G401.6 (cell line): ENCODE measurements around the gene STKLD1.
A peak's percentile ranks its signal among the peaks of the same experiment; 100 is the strongest.
"Not testable (repeated sequence)": the region's sequence is repeated elsewhere in the genome, so short reads cannot be mapped to it uniquely, and the experiment has no call there.

ENCODE experiments used
- FAIRE-seq: peaks from 2 replicates; lab custom pipeline; 2012; peaks lifted over from hg19 to GRCh38; lab: Jason Lieb, UNC

STKLD1 gene

DNA sequence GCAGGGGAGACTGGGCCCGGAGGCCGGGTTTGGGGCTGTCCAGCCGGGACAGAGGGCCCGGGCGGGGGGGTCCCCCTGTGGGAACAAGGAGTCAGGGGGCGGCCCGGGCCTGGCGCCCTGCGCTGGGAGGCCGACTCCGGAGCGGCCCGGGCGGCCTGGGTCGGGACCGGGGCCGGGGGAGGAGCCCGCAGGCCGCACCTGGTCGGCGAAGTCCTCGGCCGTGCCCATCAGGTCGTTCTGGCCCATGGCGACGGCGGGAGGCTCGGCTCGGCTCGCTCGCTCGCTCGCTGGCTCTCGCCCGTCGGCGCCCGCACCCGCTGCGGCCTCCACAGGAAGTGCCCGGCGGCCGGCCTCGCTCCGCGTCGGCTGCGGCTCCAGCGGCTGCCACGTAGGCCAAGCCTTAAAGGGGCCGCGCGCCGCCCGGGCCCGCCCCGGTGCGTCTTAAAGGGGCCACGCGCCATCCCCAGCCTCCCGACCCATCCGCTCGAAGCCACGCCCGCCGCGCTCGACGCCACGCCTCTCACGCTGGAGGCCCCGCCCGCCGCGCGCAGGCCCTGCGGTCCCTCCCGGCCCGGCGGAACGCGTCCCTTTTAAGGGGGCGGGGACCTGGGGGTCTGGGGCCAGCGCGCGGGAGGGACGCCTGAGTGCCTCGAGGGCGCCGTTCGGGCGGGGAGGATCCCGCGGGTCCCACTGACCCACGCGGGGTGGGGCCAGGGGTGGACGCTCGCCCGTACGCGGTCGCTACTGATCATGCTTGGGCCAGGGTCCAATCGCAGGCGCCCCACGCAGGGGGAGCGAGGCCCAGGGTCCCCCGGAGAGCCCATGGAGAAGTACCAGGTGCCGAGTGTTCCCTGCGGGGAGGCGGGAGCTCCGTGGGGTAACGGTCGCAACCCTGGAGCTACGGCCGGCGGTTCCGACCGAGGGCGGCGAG lies at the start of gene STKLD1, which contains the start of gene SURF4:
Gene STKLD1, plus strand, starts transcription at position 643 of the 931 bp plus-strand sequence. Its CDS starts 108 bp downstream, at position 751.
Gene SURF4, minus strand, starts transcription at position 337 of the 931 bp plus-strand sequence. Its CDS starts 91 bp downstream, at position 246.
- FAIRE-seq: no peak

DNA sequence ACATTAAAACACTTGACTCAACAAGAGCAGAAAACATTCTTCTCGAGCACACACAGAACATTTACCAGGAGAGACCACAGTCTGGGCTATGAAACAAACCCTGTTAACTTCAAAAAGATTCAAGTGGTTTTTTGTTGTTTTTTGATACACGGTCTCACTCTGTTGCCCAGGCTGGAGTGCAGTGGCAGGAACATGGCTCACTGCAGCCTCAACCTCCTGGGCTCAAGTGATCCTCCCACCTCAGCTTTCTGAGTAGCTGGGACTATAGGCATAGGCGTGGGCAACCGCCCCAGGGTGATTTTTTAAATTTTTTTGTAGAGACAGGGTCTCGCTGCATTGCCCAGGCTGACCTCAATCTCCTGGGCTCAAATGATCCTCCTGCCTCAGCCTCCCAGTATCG lies 49.1 kb upstream of the STKLD1 start:
- FAIRE-seq: not testable (repeated sequence)

GRCh38 chr9:133327834-133328484 lies 48.2 kb upstream of the STKLD1 start:
- FAIRE-seq: no peak

DNA sequence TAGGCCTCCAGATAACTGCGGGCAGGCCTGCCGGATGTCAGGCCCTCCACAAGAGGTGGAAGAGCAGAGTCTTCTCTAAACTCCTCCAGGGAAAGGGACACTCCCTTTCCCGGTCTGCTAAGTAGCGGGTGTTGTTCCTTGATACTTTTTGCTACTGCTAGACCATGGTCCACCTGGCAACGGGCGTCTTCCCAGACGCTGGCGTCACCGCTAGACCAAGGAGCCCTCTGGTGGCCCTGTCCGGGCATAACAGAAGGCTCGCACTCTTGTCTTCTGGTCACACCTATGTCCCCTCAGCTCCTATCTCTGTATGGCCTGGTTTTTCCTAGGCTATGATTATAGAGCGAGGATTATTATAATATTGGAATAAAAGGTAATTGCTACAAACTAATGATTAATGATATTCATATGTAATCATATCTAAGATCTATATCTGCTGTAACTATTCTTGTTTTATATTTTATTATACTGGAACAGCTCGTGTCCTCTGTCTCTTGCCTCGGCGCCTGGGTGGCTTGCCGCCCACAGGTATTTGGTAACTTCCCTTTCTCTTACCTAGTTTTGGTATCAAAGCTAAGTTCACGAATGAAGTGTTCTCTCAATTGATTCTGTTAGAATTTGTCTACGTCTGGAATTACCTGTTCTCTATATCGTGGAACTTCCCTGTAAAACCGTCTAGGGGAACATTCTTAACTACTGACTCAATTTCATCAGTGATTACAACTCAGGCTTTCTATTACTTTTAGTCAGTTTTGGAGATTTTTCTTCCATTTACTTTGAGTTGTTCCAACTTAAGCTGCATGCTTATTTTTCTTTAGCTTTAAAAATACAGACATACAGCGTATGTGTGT lies 46.6 kb upstream of the STKLD1 start:
- peak; percentile 91 for FAIRE-seq

DNA sequence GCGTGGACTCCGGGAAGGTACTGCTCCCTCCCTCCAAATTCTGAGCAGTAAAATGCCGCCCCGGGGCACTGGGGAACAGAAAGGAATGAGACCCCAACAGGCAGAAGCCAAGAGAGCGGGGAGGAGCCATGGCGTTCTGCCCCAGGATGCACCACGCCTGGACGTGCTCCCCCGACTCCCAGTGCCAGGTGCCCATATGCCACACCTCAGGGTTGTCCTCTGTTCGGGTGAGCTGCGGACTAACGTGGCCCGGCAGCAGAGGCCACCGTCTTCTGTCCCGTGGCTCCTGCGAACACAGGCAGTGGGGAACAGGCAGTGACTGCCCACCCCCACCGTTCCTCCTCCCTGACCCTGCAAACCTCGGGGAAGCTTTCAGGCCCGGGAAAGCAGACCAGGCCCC lies 44.9 kb upstream of the STKLD1 start:
- FAIRE-seq: no peak

- no peak for FAIRE-seq
Measured at GRCh38 chr9:133331641-133332380, 44.4 kb upstream of the STKLD1 start.

DNA sequence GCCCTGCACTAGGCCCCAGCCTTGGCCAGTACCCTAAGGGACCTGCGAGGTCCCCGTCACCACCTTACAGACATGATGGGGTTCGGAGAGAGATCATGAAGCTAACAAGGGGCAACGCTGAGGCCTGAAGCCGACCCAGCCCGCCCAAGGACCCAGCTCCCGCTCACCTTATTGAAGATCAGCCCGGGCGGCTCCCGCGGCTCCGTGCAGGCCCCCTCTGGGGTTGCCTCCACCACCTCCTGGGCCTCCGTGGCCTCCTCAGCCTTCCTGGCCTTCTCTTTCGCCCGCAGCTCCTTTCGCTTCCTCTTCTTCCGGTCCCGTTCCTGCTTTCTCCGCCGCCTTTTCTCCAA lies 43.8 kb upstream of the STKLD1 start:
- FAIRE-seq: no peak

- no peak for FAIRE-seq
Measured at GRCh38 chr9:133333011-133333410, 43.2 kb upstream of the STKLD1 start.

GRCh38 chr9:133333566-133333965 lies 42.6 kb upstream of the STKLD1 start:
- no peak for FAIRE-seq

- no peak for FAIRE-seq
Measured at GRCh38 chr9:133334161-133334560, 42.0 kb upstream of the STKLD1 start.

- not testable (repeated sequence) for FAIRE-seq
Measured at GRCh38 chr9:133334888-133335287, 41.3 kb upstream of the STKLD1 start.

- no peak for FAIRE-seq
Measured at GRCh38 chr9:133335924-133336811, 40.0 kb upstream of the STKLD1 start, which contains the start of gene SURF6. TSS of gene SURF6 (minus strand) at chr9:133336188. CDS start at chr9:133336132, 56 bp downstream.

DNA sequence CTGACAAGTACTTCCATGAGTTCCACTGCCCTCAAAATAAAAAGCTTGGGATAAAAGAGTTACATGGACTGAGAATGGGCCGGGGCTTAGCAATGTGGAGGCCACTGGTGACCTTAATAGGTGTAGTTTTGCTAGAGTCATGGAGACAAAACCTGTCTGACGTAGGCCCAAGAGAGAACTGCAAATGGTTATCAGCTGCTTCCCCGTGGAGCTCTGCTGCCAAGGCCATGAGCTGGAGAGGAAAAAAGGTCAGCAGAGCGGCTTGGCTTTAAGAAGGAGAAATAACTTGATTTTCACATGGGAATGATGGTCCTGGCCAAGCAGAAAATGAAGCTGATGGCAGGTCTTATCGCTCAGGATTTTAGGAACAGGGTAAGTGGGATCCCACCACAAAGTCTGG lies 36.5 kb upstream of the STKLD1 start:
- no peak for FAIRE-seq

DNA sequence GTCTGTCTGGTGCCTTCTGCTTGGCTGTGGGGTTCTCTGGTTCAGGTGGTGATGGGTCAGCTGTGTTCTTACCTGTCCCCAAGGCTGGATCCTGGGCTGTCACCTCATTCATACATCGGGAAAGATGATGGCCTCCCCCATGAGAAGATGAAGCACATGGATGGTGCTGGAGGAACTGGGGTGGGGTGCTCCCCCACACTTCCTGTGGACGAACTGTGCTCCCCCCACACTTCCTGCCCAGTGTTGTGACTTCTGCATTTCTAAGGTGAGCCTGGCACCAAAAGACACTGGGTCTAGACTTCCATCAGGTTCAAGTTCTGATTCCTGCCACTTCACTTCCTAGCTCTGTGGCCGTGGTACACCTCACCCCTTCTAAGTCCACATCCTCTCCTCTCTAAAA lies 35.9 kb upstream of the STKLD1 start:
- FAIRE-seq: no peak

GRCh38 chr9:133340916-133341315 lies 35.2 kb upstream of the STKLD1 start:
- no peak for FAIRE-seq

DNA sequence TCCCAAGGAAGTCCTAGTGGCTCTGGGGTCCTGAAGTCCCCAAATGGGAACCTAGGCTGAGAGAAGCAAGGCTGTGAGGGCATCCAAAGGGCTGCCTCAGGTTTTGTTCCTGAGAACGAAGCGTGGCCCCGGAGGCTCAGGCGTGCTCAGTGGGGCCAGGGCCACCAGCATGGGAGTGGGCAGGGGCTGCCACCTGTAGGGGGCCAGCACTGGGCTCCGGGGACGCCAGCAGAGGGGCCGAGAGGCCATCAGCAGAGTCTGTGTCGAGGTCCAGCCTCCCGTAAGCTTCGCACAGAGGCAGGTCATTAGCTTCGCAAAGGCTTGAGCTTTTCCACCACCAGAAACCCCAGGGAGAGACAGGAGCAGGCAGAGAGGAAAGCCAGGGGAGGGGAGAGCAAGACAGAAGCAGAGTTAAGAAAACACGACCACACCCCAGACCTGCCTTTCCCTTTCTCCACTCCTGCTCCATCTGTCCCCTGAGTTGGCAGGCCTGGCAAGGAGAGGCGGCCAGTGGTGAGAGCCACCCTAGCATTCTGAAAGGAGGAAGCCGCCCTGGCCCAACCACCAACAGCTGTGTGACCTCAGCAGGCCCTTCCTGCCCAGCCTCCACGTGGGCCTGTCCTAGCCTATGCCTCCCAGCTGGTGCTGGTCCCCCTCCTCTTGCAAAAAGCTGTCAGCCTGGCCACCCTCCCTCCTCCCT lies 34.6 kb upstream of the STKLD1 start:
- no peak for FAIRE-seq

DNA sequence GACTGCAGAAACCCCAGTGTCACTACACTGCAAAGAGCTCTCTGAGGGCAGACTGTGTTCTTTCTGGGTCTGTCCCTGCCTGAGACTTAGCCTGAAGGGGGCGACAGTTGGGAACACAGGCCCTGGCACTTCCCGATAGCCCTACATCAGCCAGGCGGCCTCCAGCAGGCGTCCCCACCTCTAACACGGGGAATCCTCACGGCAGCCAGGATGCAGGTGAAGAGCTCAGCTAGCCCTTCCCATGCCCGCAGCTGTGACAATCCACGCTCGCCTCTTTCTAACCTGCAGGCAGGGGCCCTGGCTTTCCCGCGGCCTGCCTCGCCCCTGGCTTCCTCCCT lies 34.1 kb upstream of the STKLD1 start:
- FAIRE-seq: no peak

DNA sequence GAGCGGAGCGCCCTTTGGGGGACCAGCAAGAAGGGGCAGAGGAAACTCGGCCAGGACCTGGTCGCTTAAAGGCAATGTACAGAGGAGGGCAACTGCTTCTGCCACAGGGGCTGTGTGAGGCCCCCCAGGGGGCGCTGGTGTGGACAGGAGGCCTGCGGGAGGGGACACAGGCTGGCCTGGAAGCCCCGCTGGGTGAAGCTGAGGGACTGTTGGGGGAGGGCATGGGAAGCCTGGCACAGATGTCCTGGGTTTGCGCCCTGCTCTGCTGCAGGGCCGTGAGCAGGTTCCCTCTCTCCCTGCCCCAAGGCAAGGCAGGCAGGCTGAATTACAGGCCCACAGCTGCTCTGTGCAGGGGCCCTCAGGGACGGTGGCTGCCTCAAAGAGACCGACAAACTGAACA lies 33.6 kb upstream of the STKLD1 start:
- FAIRE-seq: no peak

DNA sequence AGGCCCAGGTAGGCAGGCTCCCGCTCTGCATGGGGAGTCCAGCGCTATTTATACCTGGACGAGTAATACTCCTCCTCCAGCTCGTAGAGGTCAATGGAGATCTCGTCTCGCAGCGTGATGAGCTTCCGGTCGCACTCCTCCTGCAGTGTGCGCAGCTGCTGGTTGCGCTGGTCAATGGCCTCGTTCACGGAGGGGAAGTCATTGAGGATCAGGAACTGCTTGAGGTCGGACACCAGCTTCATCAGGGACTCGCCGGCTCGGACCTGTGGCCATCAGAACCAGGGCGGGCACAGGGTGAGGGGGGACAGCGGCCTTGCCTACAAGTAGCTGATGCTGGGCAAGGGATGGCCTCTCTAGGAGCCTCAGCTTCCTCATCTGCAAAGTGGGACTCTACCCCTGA lies 32.1 kb upstream of the STKLD1 start:
- no peak for FAIRE-seq

GRCh38 chr9:133344979-133345378 lies 31.2 kb upstream of the STKLD1 start:
- FAIRE-seq: no peak
